Measurements from ENCODE around the gene IRAK3. TPM values are rescaled to one million over a fixed set of nuclear protein-coding genes. Genes with fewer than 3 reads are reported as not detected.

The IRAK3 gene
- total RNA-seq, 2 experiments from 2014 or later = 0.32 to 0.38 TPM

DNA sequence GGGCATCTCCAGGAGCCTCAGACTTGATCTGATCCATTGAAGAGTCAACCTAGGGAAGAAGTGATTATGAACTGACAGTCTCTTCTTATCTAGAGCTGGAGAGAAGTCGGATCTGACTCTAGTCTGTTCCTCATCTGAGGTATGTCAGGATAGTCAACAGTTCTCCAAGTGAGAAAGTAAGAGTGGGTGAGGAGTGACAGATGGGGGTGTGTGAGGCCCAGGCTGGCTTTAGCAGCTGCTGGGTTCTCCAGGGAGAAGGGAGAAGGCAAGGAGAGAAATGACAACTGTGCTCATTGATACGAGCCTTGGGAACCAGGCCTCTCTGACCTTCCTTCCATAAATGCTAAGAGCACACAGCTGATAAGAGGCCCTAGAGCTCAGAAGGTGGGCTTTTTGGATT, 53.3 kb downstream of the IRAK3 start:
- no peaks in the 10 kb centered on the region for H3K4me1 Mint-ChIP-seq (ENCODE audit: low read depth)
- H3K4me3 Mint-ChIP-seq = no peak overlapping the region
- peaks cover 26% of the 10 kb centered on the region for H3K27me3 Mint-ChIP-seq (ENCODE audit: low read depth)
- no peaks in the 10 kb centered on the region for H3K36me3 Mint-ChIP-seq (ENCODE audit: low read depth)
- no peak overlapping the region for H3K27ac Mint-ChIP-seq
- DNase-seq = no peak
- intact Hi-C loops (cut with micrococcal nuclease) = no loop called here
- CTCF ChIA-PET = no interaction called here
- H3K9me3 Mint-ChIP-seq = no peaks in the 10 kb centered on the region

DNA sequence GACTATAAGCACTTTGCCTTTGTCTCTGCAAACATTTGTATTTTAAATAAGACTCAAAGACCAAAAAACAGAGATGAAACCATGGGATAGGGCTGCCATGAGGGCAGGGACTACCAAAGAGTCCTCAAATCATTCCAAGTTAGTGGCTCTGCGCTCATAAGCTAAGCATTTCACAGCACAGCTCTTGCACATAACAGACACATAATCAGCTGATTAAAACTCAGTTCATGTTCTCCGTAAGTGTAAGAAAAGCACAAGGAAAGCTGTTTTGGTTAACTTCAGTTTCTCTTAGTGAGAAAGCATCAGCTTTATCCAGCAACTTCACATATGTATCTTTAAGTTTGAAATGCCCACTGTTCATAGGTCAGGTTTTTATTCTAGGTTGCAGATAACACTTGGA, 54.9 kb downstream of the IRAK3 start:
- intact Hi-C loops (cut with micrococcal nuclease) = no loop called here
- Mint-ChIP-seq H3K27me3 (ENCODE audit: low read depth) (peaks cover 19% of the 10 kb centered on the region), H3K9me3 (no peaks in the 10 kb centered on the region), H3K4me1 (ENCODE audit: low read depth) (no peaks in the 10 kb centered on the region), H3K4me3 (no peak overlapping the region), H3K27ac (no peak overlapping the region), H3K36me3 (ENCODE audit: low read depth) (no peaks in the 10 kb centered on the region)
- DNase-seq = no peak
- CTCF ChIA-PET = interaction anchor here (0.9 to 1.4 kb wide), 2 partner anchors 23 to 28 kb away, joined by 4 read pairs; no protein-coding TSS in a partner anchor

DNA sequence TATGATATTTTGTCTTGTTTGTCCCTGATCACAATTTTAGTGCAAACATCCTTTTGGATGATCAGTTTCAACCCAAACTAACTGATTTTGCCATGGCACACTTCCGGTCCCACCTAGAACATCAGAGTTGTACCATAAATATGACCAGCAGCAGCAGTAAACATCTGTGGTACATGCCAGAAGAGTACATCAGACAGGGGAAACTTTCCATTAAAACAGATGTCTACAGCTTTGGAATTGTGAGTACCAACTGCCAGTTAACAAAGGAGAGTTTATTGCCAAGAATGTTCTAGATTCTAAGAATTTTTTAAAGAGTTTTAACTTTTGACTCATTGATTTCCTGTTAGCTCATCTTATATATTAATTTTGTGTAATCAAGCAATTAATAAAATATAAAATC, 55.4 kb downstream of the IRAK3 start:
- H3K27me3 Mint-ChIP-seq (ENCODE audit: low read depth) = peaks cover 19% of the 10 kb centered on the region
- CTCF ChIA-PET = interaction anchor here (0.7 to 1.4 kb wide), 3 partner anchors 22 to 134 kb away, joined by 3 to 4 read pairs (median 4); no protein-coding TSS in a partner anchor
- no peak overlapping the region for H3K4me3 Mint-ChIP-seq
- H3K36me3 Mint-ChIP-seq (ENCODE audit: low read depth) = no peaks in the 10 kb centered on the region
- no peaks in the 10 kb centered on the region for H3K4me1 Mint-ChIP-seq (ENCODE audit: low read depth)
- DNase-seq = no peak
- H3K9me3 Mint-ChIP-seq = no peaks in the 10 kb centered on the region
- intact Hi-C loops (cut with micrococcal nuclease) = no loop called here
- no peak overlapping the region for H3K27ac Mint-ChIP-seq

DNA sequence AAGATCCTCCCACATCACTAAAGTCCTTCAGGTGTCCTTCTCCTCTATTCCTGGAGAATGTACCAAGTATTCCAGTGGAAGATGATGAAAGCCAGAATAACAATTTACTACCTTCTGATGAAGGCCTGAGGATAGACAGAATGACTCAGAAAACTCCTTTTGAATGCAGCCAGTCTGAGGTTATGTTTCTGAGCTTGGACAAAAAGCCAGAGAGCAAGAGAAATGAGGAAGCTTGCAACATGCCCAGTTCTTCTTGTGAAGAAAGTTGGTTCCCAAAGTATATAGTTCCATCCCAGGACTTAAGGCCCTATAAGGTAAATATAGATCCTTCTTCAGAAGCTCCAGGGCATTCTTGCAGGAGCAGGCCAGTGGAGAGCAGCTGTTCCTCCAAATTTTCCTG, 58.7 kb downstream of the IRAK3 start:
- Mint-ChIP-seq H3K4me3 (no peak overlapping the region), H3K4me1 (ENCODE audit: low read depth) (no peaks in the 10 kb centered on the region), H3K9me3 (no peaks in the 10 kb centered on the region), H3K36me3 (ENCODE audit: low read depth) (no peaks in the 10 kb centered on the region), H3K27me3 (ENCODE audit: low read depth) (peaks cover 4% of the 10 kb centered on the region), H3K27ac (no peak overlapping the region)
- intact Hi-C loops (cut with micrococcal nuclease) = no loop called here
- DNase-seq = no peak
- CTCF ChIA-PET = interaction anchor here (2.1 kb wide), 1 partner anchor 446 kb away, joined by 7 read pairs; no protein-coding TSS in a partner anchor

DNA sequence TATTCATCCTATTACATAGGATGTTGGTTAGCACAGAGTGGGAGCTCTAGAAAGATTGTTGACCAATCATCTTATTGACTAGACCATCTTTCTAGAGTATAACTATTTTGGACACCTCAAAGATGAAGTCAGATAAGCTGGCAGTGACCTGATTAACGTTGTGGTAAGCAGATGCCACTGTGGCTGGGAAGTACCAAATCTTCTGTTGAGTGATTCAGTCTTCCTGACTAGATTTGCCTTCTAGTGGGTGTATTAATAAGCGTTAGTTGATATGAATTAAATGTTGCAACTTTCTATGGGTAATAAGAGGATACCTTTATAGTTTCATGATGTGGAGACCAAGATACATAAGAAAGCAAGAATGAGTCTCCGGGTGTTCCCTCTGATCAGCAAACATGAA, 62.0 kb downstream of the IRAK3 start:
- Mint-ChIP-seq H3K4me1 (ENCODE audit: low read depth) (no peaks in the 10 kb centered on the region), H3K27ac (no peak overlapping the region), H3K9me3 (no peaks in the 10 kb centered on the region), H3K27me3 (ENCODE audit: low read depth) (peaks cover 2% of the 10 kb centered on the region), H3K4me3 (no peak overlapping the region), H3K36me3 (ENCODE audit: low read depth) (no peaks in the 10 kb centered on the region)
- no peak for DNase-seq
- CTCF ChIA-PET = no interaction called here
- intact Hi-C loops (cut with micrococcal nuclease) = no loop called here

DNA sequence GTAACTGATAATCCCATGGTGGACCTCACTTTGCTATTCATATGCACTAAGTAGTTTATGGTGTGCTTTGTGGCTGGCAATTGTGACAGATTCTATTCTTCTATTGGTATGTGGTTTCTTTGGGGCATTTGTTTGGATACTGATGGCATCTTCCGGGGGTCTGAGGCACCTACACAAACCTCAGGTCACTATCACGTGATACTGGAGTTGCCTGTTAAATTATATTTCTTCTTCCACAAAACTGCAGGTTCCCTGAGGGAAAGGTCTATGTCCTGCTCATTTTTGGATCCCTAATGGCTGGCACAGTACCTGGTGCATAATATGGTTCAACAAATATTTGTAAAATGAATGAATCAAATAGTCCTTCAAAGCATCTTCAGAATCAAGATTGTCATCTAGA, 63.8 kb downstream of the IRAK3 start:
- Mint-ChIP-seq H3K27ac (no peak overlapping the region), H3K4me1 (ENCODE audit: low read depth) (no peaks in the 10 kb centered on the region), H3K27me3 (ENCODE audit: low read depth) (peaks cover 2% of the 10 kb centered on the region), H3K9me3 (no peaks in the 10 kb centered on the region), H3K36me3 (ENCODE audit: low read depth) (no peaks in the 10 kb centered on the region), H3K4me3 (no peak overlapping the region)
- DNase-seq = no peak
- CTCF ChIA-PET = no interaction called here
- intact Hi-C loops (cut with micrococcal nuclease) = no loop called here

DNA sequence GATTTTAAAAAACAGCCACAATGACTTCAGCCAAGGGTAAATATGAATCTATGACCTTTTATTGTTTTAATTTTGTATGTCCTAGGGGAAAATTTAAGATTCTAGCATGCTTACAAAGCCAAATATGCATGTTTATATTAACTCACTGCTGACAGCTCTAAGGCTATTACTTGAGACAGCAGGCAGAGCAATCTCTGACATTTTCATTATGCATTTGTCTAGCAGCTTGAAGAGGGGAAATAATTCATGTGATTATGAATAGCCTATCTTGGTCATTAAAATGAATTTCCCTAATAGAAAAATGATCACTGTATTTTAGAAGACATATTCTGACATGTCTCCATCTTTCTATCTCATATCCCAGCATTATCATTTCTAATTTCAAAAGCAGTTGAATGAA, 66.7 kb downstream of the IRAK3 start:
- H3K4me3 Mint-ChIP-seq = no peak overlapping the region

DNA sequence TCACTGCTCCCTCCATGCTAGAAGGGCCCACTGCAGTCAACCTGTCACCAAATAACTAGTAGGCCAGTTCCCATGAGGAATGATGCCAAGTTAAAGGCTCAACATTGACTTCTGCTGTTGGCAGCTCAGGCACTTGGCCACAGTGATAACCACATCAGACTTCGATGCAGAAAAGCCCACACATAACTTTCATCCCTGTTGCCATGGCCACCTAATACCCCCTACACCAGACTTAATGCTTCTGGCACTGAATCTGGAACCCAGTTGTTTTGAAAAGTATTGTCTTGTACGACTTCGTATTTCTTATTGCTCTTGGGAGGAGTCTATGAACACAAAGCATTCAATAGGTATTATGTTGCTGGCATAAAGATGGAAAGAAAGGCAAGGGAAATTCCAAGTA, 69.0 kb downstream of the IRAK3 start:
- H3K36me3 Mint-ChIP-seq (ENCODE audit: low read depth) = no peaks in the 10 kb centered on the region
- H3K9me3 Mint-ChIP-seq = no peaks in the 10 kb centered on the region
- H3K4me3 Mint-ChIP-seq = no peak overlapping the region
- no peak for DNase-seq
- no peaks in the 10 kb centered on the region for H3K4me1 Mint-ChIP-seq (ENCODE audit: low read depth)
- no peak overlapping the region for H3K27ac Mint-ChIP-seq
- CTCF ChIA-PET = no interaction called here
- intact Hi-C loops (cut with micrococcal nuclease) = no loop called here
- no peaks in the 10 kb centered on the region for H3K27me3 Mint-ChIP-seq (ENCODE audit: low read depth)

More for the DNA sequence above, 66.7 kb downstream of the IRAK3 start:
- H3K4me1 Mint-ChIP-seq (ENCODE audit: low read depth) = no peaks in the 10 kb centered on the region
- no peak for DNase-seq
- peaks cover 2% of the 10 kb centered on the region for H3K27me3 Mint-ChIP-seq (ENCODE audit: low read depth)
- no peak overlapping the region for H3K27ac Mint-ChIP-seq
- H3K9me3 Mint-ChIP-seq = no peaks in the 10 kb centered on the region
- CTCF ChIA-PET = no interaction called here
- intact Hi-C loops (cut with micrococcal nuclease) = no loop called here
- H3K36me3 Mint-ChIP-seq (ENCODE audit: low read depth) = no peaks in the 10 kb centered on the region

DNA sequence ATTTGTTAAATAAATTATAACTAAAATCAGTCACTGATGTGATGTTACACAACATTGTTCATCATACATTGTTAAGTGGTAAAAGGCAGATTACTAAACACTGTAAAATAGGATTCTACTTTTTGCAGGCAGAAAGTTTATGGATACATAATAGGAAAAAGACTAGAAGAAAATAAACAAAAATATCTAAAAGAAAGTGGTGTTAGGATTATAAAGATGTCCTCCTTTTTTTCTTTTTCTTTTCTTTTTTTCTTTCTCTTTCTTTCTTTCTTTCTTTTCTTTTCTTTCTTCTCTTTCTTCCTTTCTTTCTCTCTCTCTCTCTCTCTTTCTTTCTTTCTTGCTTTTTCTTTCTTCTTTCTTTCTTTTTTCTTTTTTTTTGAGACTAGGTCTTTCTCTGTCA, 73.7 kb downstream of the IRAK3 start:
- peaks cover 3% of the 10 kb centered on the region for H3K27me3 Mint-ChIP-seq (ENCODE audit: low read depth)
- H3K4me1 Mint-ChIP-seq (ENCODE audit: low read depth) = peaks cover 2% of the 10 kb centered on the region
- no peak overlapping the region for H3K4me3 Mint-ChIP-seq
- intact Hi-C loops (cut with micrococcal nuclease) = no loop called here
- H3K27ac Mint-ChIP-seq = no peak overlapping the region
- no peaks in the 10 kb centered on the region for H3K36me3 Mint-ChIP-seq (ENCODE audit: low read depth)
- CTCF ChIA-PET = no interaction called here
- H3K9me3 Mint-ChIP-seq = no peaks in the 10 kb centered on the region
- no peak for DNase-seq

DNA sequence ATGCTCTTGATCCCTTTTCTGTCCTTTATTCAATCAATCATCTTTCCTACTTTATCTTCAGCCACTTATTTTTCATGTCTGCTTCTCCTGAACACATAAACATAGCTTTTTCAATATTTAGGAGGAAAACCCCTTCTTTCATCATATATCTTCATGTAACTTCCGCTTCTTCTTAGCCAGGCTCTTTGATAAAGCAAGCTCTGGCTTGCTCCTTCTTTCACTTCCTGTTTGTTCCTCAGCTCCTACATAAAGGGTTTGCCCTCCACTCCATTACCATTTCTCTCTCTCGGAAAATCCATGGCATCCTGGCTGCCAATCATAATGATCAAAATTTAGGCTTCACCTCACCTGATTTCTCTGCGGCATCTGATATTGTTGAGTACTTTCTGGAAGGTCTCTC, 79.5 kb downstream of the IRAK3 start:
- CTCF ChIA-PET = interaction anchor here (0.6 to 2.4 kb wide), 3 partner anchors 99 to 570 kb away, joined by 3 to 5 read pairs (median 4); partner anchors contain the start of gene TMBIM4
- intact Hi-C loops (cut with micrococcal nuclease) = loop anchor here (1.0 to 2.0 kb wide), 2 partner anchors 34 to 592 kb away; partner anchors contain the start of gene HELB
- Mint-ChIP-seq H3K4me1 (ENCODE audit: low read depth) (peaks cover 4% of the 10 kb centered on the region), H3K36me3 (ENCODE audit: low read depth) (no peaks in the 10 kb centered on the region), H3K27me3 (ENCODE audit: low read depth) (peaks cover 3% of the 10 kb centered on the region), H3K4me3 (no peak overlapping the region), H3K9me3 (no peaks in the 10 kb centered on the region), H3K27ac (no peak overlapping the region)
- DNase-seq = no peak

DNA sequence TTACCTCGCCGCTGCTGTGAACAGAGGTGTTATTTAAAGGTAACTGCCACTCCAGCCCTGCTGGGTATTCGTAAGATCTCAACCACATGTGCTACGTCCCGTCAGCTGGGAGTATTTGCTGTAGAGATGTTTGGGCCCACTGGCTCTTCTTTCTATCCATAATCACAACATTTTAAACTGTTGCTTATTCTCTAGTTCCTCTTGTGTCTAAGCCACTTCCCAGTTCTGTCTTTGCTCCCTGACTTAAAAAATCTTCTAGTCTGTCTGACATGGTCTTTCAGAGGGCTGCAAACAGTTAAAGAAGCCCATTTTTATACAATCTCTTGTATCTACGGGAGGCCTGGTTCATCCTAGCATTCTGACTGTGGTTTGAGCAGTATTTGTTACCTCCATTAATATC, 80.1 kb downstream of the IRAK3 start:
- Mint-ChIP-seq H3K27ac (no peak overlapping the region), H3K27me3 (ENCODE audit: low read depth) (peaks cover 3% of the 10 kb centered on the region), H3K9me3 (no peaks in the 10 kb centered on the region), H3K36me3 (ENCODE audit: low read depth) (no peaks in the 10 kb centered on the region), H3K4me3 (no peak overlapping the region), H3K4me1 (ENCODE audit: low read depth) (peaks cover 4% of the 10 kb centered on the region)
- CTCF ChIA-PET = interaction anchor here (0.6 to 4.3 kb wide), 17 partner anchors 14 to 1650 kb away, joined by 3 to 47 read pairs (median 4); partner anchors contain the start of genes HELB and TMBIM4
- intact Hi-C loops (cut with micrococcal nuclease) = loop anchor here (1.0 to 2.0 kb wide), 5 partner anchors 138 to 592 kb away; no protein-coding TSS in a partner anchor
- no peak for DNase-seq

DNA sequence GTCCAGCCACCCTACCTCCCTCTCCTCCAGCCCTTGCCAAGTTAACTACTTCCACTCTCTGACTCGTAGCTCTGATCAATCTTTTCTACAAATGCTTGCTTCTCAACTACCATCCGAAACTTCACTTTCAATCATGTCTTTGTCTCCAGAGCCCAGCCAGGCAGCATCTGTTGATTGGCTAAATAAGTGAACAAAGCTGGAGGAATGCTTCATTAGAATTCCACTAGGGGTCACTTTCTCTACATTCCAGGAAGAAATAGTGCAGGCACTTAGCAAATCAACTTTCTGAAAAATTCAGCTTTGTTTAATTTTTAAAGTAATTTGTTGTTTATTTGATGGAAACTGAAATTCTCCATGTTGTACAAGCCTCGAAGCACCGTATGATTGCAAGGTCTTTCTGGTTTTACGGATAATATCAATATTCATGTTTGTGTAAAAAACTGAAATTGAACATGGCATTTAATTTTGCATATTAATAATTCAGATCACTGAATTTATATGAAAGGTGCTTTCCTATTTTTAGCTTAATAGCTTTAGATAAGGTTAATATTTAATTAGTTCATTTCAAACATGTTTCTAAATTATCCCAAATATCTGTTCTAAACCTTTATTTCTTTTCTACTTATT, 80.9 kb downstream of the IRAK3 start:
- H3K4me3 Mint-ChIP-seq = no peak overlapping the region
- intact Hi-C loops (cut with micrococcal nuclease) = loop anchor here (1.0 to 2.0 kb wide), 6 partner anchors 125 to 591 kb away; no protein-coding TSS in a partner anchor

DNA sequence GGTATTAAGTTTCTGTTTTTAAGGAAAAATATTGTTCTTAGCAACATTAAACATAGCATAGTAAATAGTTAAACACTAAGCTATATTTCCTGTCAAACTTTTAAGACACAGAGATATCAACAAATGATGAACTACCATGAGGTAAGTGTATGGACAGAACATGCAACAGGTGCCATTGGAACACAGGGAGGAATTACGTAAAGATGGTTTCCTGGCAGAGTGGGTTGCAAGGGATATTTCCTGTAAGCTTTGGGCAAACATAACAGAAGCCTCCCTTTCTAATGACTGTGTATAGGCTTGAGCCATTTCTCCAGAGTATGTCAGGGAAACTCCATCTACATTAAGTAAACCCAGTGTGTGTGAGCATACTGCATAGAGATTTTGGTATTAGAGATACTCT, 81.6 kb downstream of the IRAK3 start:
- H3K27ac Mint-ChIP-seq = no peak overlapping the region
- H3K4me1 Mint-ChIP-seq (ENCODE audit: low read depth) = peaks cover 6% of the 10 kb centered on the region
- DNase-seq = no peak
- intact Hi-C loops (cut with micrococcal nuclease) = loop anchor here (1.0 kb wide), 1 partner anchor 125 kb away; no protein-coding TSS in a partner anchor
- CTCF ChIA-PET = interaction anchor here (0.8 to 4.3 kb wide), 20 partner anchors 8 to 425 kb away, joined by 3 to 47 read pairs (median 5); partner anchors contain the start of genes HELB and TMBIM4
- H3K27me3 Mint-ChIP-seq (ENCODE audit: low read depth) = peaks cover 3% of the 10 kb centered on the region
- no peaks in the 10 kb centered on the region for H3K36me3 Mint-ChIP-seq (ENCODE audit: low read depth)
- H3K4me3 Mint-ChIP-seq = no peak overlapping the region
- no peaks in the 10 kb centered on the region for H3K9me3 Mint-ChIP-seq

More for the DNA sequence above, 80.9 kb downstream of the IRAK3 start:
- Mint-ChIP-seq H3K4me1 (ENCODE audit: low read depth) (peaks cover 5% of the 10 kb centered on the region), H3K27ac (no peak overlapping the region), H3K9me3 (no peaks in the 10 kb centered on the region), H3K27me3 (ENCODE audit: low read depth) (peaks cover 3% of the 10 kb centered on the region), H3K36me3 (ENCODE audit: low read depth) (no peaks in the 10 kb centered on the region)
- peak; percentile 52 for DNase-seq
- CTCF ChIA-PET = interaction anchor here (0.6 to 4.3 kb wide), 29 partner anchors 9 to 1649 kb away, joined by 3 to 47 read pairs (median 4); partner anchors contain the start of genes HELB and TMBIM4

Data from activated naive CD4-positive, alpha-beta T cell treated with anti-CD3 and anti-CD28 coated beads for 36 hours (primary cell).